IgD-negative memory B cell (primary cell): Measurements from ENCODE around the gene NDUFB8. TPM values are rescaled to one million over a fixed set of nuclear protein-coding genes. Genes with fewer than 3 reads are reported as not detected.

ENCODE experiments used
- H3K27ac Mint-ChIP-seq, 3 donors: one replicate each; pipeline ENCODE4 v1.8.0; 2020 to 2022; ENCODE audit warnings: mild to moderate bottlenecking in 3 of 3, mixed read lengths in 3 of 3, moderate library complexity in 1 of 3
- H3K27me3 Mint-ChIP-seq: one replicate; pipeline ENCODE4 v1.8.0; 2021; ENCODE audit warnings: mixed read lengths
- H3K36me3 Mint-ChIP-seq: one replicate; pipeline ENCODE4 v1.8.0; 2020; ENCODE audit warnings: mild to moderate bottlenecking, mixed read lengths
- H3K4me1 Mint-ChIP-seq, 3 donors: one replicate each; pipeline ENCODE4 v1.8.0; 2020 to 2022; ENCODE audit warnings: mixed read lengths in 3 of 3, mild to moderate bottlenecking in 1 of 3
- H3K4me3 Mint-ChIP-seq, 4 donors: one replicate each; pipeline ENCODE4 v1.8.0; 2020 to 2022; ENCODE audit warnings: mild to moderate bottlenecking in 4 of 4, mixed read lengths in 4 of 4, moderate library complexity in 3 of 4
- H3K9me3 Mint-ChIP-seq, 3 donors: one replicate each; pipeline ENCODE4 v1.8.0; 2020 to 2021; ENCODE audit warnings: mixed read lengths in 3 of 3, mild to moderate bottlenecking in 1 of 3
- polyA plus RNA-seq: library from polyadenylated mRNA; unstranded; fragments of 300-500 nt; fragmentation: Illumina TruSeq; gene quantifications from one replicate; pipeline ENCODE4 v1.2.3, GENCODE V29; 2021

The NDUFB8 gene
- polyA plus RNA-seq, 1 donor from 2014 or later = 353 TPM

DNA sequence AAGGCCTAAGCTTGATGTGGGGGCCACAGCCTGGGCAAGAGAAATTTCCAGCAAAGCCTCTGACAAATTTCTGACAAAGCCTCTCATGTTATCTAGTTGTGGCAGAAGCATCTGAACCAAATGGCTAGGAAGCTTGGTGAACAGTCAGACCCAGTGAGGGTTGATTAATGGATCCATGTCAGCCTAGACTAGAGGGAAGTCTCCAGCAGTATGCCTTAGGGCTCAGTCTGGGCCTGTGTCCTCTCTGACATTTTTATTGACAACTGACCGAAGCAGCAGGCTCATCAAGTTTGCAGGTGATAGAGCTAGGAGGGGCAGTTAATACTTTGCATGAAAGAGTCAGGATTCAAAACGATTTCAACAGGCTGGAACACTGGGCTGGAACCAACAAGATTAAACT lies 31.3 kb upstream of the NDUFB8 start:
- peak overlapping the region in 1 of 3 donors; percentile 83 for H3K27ac Mint-ChIP-seq
- peaks cover 0 to 2% (median 0%) of the 10 kb centered on the region in 3 donors for H3K9me3 Mint-ChIP-seq
- H3K4me3 Mint-ChIP-seq = peak overlapping the region in 1 of 4 donors; percentile 56
- H3K4me1 Mint-ChIP-seq = peaks cover 0 to 11% (median 6%) of the 10 kb centered on the region in 3 donors
- H3K27me3 Mint-ChIP-seq = peaks cover 23% of the 10 kb centered on the region
- peaks cover 4% of the 10 kb centered on the region for H3K36me3 Mint-ChIP-seq

DNA sequence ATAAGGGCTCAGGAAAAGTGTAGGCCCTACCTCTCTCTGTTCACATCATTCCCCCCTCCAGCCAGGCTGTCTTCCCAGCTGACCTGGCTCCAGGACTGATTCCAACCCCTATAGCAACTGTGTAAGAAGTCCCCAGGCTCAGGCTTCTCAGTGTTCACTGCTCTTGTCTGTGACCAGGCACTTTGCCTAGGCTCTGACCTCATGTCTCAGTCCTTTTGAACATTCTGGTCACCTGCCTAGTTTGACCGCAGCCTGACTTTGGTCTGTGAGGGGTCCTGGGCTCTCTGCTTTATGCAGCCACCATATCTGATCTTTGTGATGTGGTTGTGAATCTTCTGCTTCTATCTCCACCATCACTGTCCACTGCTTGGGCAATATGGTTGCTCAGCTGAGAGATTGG lies 30.6 kb upstream of the NDUFB8 start:
- Mint-ChIP-seq H3K27ac (no peak overlapping the region), H3K4me3 (no peak overlapping the region), H3K9me3 (peaks cover 0 to 2% (median 0%) of the 10 kb centered on the region in 3 donors)

DNA sequence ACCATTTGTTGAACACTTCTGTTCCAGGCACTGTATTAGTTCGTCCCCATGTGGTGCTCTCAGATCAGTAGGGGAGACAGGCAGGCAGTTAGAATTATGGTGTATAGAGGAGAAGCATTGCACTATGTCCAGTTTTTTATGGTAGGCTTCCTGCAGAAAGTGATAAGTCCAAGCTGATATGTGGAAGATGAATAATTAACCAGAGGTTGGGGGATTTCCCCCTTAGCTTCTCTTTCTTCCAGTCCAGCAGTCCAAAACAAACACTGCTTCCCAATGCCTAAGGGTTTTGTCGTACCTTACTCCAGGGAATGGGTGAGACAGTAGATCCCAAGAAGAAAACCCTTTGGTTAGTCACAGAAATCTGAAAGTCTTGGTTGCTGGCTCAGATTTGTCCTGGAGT lies 25.2 kb upstream of the NDUFB8 start:
- no peaks in the 10 kb centered on the region for H3K27me3 Mint-ChIP-seq
- peaks cover 3% of the 10 kb centered on the region for H3K36me3 Mint-ChIP-seq
- H3K9me3 Mint-ChIP-seq = no peaks in the 10 kb centered on the region
- no peak overlapping the region for H3K27ac Mint-ChIP-seq
- no peak overlapping the region for H3K4me3 Mint-ChIP-seq
- peaks cover 9 to 17% (median 12%) of the 10 kb centered on the region in 3 donors for H3K4me1 Mint-ChIP-seq

More for the DNA sequence above, 30.6 kb upstream of the NDUFB8 start:
- Mint-ChIP-seq H3K4me1 (peaks cover 0 to 11% (median 6%) of the 10 kb centered on the region in 3 donors), H3K36me3 (peaks cover 4% of the 10 kb centered on the region), H3K27me3 (peaks cover 18% of the 10 kb centered on the region)

DNA sequence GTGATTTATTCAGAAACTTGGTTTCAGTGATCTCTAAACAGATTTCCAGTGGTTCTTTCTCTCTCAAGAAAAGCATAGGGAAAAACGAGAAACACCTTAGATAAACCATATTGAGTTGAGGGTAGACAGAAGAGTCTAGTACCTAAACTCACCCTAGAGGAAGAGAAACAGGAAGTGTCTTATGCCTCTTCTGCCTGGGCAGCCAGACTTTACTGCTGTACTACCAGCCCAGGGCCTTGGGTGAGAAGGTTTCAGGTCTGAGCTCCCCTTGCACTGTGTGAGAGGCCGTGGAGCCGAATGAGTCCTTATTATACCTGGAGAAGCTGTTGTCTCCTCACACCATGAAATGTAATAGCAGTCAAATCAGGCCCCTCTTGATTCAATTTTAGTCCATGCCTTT lies 24.3 kb upstream of the NDUFB8 start:
- Mint-ChIP-seq H3K27me3 (no peaks in the 10 kb centered on the region), H3K4me3 (no peak overlapping the region)

DNA sequence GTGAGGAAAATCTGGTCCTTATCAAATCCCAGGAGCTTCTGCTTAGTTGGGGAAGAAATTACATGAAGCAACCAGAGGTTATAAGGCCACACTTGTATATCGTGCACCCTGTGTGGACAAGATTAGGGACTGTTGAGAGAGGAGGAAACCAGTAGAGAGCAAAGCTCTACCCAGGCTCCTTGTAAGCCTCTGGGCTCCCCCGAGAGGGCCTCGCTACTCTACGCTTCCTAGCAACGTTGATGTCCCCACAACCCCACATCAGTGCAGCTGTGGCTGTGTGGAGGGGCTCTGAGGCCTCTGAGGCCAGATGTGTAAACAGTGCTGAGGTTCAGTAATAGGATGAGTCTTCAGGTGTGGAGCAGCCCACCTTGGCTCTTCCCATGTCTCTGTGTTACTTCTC lies 22.1 kb upstream of the NDUFB8 start:
- Mint-ChIP-seq H3K4me3 (no peak overlapping the region), H3K27me3 (no peaks in the 10 kb centered on the region), H3K4me1 (peaks cover 9 to 17% (median 14%) of the 10 kb centered on the region in 3 donors), H3K36me3 (peaks cover 4% of the 10 kb centered on the region), H3K27ac (no peak overlapping the region), H3K9me3 (no peaks in the 10 kb centered on the region)

More for the DNA sequence above, 24.3 kb upstream of the NDUFB8 start:
- peaks cover 6% of the 10 kb centered on the region for H3K36me3 Mint-ChIP-seq
- H3K9me3 Mint-ChIP-seq = no peaks in the 10 kb centered on the region
- peaks cover 9 to 17% (median 14%) of the 10 kb centered on the region in 3 donors for H3K4me1 Mint-ChIP-seq
- H3K27ac Mint-ChIP-seq = peak overlapping the region in 1 of 3 donors; percentile 37

DNA sequence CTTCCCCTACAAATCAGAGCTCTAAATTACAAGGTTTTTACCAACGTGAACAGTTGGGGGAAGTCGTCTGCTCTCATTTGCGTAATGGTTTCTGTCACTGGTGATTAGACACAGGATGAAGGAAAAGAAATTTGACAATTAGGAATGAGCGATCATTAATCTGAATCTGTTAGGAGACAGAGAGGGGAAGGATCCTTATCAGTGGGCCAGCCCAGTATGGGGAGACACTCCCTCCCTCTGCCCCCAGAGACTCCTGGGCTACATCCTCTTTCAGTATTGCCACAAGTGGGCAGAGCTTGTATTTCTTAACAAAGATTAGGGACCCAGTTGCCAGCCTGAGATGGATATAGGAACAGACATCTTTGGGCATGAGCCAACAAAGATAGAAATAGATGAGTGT lies 21.5 kb upstream of the NDUFB8 start:
- Mint-ChIP-seq H3K27me3 (no peaks in the 10 kb centered on the region), H3K36me3 (peaks cover 4% of the 10 kb centered on the region), H3K4me3 (no peak overlapping the region), H3K4me1 (peaks cover 9 to 17% (median 16%) of the 10 kb centered on the region in 3 donors), H3K27ac (peak overlapping the region in 1 of 3 donors; percentile 75), H3K9me3 (no peaks in the 10 kb centered on the region)

DNA sequence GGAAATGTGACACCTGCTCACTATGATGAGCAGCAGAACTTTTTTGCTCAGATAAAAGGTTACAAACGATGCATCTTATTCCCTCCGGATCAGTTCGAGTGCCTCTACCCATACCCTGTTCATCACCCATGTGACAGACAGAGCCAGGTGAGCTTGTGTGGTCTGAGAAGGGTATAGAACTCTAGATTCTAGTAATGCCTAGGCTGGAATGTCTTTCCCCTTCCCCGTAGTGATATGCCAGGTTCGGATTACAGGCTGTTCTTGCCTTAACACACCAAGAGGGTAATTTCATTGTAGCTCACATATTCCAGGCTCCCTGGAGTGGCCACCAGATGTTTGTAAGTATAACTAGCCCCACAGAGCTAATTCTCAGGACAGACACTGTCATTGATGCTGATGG lies 15.3 kb upstream of the NDUFB8 start:
- Mint-ChIP-seq H3K36me3 (peaks cover 7% of the 10 kb centered on the region), H3K4me3 (no peak overlapping the region), H3K4me1 (peaks cover 1 to 8% (median 3%) of the 10 kb centered on the region in 3 donors), H3K27me3 (no peaks in the 10 kb centered on the region), H3K27ac (no peak overlapping the region), H3K9me3 (no peaks in the 10 kb centered on the region)

DNA sequence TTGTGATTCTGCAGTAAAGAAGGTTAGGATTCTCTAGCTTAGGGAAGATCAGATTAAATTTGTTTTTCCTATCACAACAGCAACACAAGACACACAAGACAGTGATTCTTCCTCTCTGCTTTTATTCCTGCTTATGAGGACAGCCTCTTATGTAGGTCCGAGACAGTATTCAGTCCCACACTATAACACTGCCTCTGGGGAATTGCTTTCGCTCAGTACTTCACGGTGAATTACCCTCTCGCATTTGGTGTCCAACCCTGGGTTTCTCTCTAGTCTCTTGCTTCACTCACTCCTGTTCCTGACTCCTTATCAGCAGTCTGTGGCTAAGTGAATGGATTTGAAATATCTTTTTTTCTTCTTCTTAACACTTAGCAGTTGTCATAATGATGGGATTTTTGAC lies 7.8 kb upstream of the NDUFB8 start:
- peaks cover 2% of the 10 kb centered on the region for H3K36me3 Mint-ChIP-seq
- H3K27me3 Mint-ChIP-seq = no peaks in the 10 kb centered on the region
- H3K4me1 Mint-ChIP-seq = peaks cover 20 to 28% (median 23%) of the 10 kb centered on the region in 3 donors
- no peaks in the 10 kb centered on the region for H3K9me3 Mint-ChIP-seq
- peak overlapping the region in 2 of 4 donors; percentile 1 to 51 for H3K4me3 Mint-ChIP-seq
- no peak overlapping the region for H3K27ac Mint-ChIP-seq

DNA sequence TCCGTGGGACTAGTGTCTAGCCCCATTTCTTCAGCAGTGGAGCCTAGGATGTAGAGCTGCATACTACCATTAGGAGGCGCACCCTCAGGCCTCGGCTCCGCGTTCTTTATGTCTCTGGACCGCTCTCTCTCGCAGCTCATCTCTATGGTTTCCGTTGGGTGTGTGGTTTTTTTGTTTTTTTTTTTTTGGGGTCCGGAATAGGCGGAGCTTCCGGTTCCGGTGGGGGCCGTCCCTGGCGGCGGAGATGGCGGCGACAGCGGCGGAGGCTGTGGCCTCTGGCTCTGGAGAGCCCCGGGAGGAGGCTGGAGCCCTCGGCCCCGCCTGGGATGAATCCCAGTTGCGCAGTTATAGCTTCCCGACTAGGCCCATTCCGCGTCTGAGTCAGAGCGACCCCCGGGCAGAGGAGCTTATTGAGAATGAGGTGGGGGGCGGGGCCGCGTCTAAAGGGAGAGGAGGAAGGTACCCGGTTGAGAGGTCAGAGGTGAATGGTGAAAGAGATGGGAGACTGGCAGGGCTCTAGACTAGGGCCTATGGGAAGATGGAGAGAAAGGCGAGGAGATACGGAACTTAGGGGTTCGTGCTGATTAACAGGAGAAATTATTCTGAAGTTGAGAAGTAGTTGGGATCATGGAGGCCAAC lies 6.2 kb upstream of the NDUFB8 start, which contains the start of gene HIF1AN:
HIF1AN (plus strand) TSS at position 229 of the 639 bp plus-strand sequence; CDS start at position 245, 16 bp downstream.
- Mint-ChIP-seq H3K4me1 (peaks cover 17 to 31% (median 25%) of the 10 kb centered on the region in 3 donors), H3K27me3 (no peaks in the 10 kb centered on the region), H3K36me3 (no peaks in the 10 kb centered on the region), H3K4me3 (no peak within 1 kb of the TSS), H3K9me3 (no peaks in the 10 kb centered on the region), H3K27ac (peak within 1 kb of the TSS in 1 of 3 donors; percentile 28)

DNA sequence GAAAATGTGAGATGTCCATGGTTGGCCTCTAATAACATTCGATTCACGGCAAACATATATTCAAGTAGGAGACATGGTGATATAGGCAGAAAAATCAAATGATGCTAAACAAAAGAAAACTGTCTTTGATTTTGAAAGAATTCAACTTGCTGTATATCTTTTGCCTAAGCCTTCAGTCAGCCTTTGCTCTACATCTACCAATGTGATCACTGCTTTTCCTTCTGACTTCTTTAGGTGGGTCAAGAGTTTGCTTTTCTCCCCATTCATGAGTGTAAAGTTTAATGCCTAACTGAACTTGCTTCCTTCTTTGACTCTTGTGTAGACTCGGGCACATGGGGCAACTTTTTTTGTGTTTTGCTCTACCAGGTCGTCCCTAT lies 5.7 kb upstream of the NDUFB8 start:
- no peaks in the 10 kb centered on the region for H3K27me3 Mint-ChIP-seq
- no peaks in the 10 kb centered on the region for H3K9me3 Mint-ChIP-seq
- H3K36me3 Mint-ChIP-seq = no peaks in the 10 kb centered on the region
- H3K27ac Mint-ChIP-seq = no peak overlapping the region
- H3K4me1 Mint-ChIP-seq = peaks cover 18 to 30% (median 27%) of the 10 kb centered on the region in 3 donors
- H3K4me3 Mint-ChIP-seq = no peak overlapping the region

DNA sequence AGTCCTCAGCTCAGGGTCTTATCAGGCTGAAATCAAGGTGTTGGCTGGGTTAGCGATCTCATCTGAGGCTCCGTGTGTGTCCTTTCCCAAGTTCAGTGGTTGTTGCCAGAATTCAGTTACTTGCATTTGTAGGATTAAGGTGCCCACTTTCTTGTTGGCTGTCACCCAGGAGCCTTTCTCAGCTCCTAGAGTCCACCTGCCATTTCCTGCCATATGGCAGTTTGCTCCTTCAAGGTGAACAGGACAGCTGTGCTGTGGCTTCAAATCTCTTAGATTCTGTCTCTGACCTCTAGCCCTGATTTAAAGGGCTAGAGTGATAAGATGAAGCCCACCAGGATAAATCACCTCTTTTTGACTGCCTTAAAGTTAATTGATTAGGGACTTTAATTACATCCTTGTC lies 5.1 kb upstream of the NDUFB8 start:
- Mint-ChIP-seq H3K27me3 (no peaks in the 10 kb centered on the region), H3K4me3 (no peak overlapping the region), H3K4me1 (peaks cover 24 to 32% (median 32%) of the 10 kb centered on the region in 3 donors), H3K36me3 (no peaks in the 10 kb centered on the region), H3K27ac (peak overlapping the region in 1 of 3 donors; percentile 28), H3K9me3 (no peaks in the 10 kb centered on the region)

DNA sequence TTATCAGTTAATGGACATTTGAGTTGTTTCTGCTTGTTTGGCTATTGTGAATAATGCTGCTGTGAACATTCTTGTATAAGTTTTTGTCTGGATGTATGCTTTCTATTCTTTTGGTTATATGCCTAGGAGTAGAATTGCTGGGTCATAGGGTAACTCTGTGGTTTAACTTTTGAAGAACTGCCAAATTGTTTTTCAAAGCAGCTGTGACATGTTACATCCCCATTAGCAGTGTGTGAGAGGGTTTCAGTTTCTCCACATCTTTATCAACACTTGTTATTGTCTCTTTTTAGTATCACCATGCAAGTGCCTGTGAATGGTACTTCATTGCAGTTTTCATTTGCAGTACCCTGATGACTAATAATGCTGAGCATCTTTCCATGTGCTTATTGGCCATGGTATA lies 2.1 kb upstream of the NDUFB8 start:
- Mint-ChIP-seq H3K36me3 (no peaks in the 10 kb centered on the region), H3K4me3 (peak overlapping the region in 2 of 4 donors; percentile 1 to 70), H3K9me3 (no peaks in the 10 kb centered on the region), H3K4me1 (peaks cover 19 to 27% (median 27%) of the 10 kb centered on the region in 3 donors), H3K27ac (no peak overlapping the region), H3K27me3 (no peaks in the 10 kb centered on the region)

DNA sequence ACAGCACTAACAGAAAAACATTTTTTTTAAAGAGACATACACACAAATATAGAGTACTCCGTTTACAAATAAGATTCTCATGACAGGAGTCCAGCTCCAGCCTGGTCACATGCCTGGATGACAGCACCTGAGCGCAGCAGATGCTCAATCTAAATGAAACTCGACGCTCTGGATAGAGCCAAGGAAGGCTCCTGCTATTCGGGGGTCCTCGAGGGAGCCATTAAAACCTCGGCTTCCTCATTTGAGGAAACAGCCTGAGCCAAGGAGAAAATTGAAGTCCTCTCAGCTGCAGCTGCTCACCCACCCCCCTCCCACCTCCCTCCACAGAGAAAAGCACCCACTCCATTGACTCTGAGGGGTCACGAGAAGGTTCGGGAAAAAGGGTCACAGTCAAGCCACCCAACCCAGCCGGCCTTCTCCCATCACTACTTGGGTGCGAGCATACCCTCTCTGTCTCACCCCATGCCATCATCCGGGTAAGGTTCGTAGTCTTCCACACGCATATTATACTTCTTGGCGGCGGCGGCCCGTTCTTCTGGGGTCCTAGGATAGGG lies 673 bp downstream of the NDUFB8 start:
- Mint-ChIP-seq H3K9me3 (no peaks in the 10 kb centered on the region), H3K4me1 (peaks cover 19 to 24% (median 19%) of the 10 kb centered on the region in 3 donors), H3K4me3 (peak overlapping the region; percentile 96 to 100 (median 100)), H3K36me3 (no peaks in the 10 kb centered on the region), H3K27me3 (no peaks in the 10 kb centered on the region), H3K27ac (peak overlapping the region; percentile 69 to 98 (median 97))

DNA sequence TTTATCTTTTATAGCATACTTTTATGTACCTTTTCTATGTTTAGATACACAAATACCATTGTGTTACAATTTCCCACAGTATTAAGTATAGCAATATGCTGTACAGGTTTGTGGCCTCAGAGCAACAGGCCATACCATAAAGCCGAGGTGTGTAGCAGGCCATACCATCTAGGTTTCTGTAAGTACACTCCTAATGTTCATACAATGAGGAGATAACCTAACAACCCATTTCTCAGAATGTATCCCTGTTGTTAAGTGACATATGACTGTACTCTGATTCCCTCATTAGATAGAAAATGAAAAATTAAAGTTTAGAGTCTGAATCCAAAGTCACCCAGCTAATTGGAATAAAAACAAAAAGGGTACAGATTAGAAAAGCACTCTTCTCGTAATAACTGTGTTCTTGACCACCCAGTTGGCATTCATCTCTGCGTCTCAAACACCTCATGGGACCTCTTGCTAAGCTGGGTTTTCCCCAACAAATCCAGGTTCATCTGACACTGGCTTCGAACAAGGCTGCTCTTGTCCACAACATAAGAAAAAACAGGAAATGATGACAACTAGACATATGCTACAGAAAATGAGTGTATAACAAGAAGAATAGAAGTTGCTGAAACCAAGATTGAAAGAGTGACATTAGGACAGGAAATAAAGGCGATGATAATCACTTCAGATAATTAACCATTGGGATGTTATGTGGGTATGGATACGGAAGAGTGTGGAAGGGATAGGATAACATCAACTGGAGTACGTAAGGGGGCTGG lies 1.4 kb downstream of the NDUFB8 start:
- peaks cover 19 to 24% (median 19%) of the 10 kb centered on the region in 3 donors for H3K4me1 Mint-ChIP-seq
- no peaks in the 10 kb centered on the region for H3K9me3 Mint-ChIP-seq
- H3K27me3 Mint-ChIP-seq = no peaks in the 10 kb centered on the region
- H3K36me3 Mint-ChIP-seq = no peaks in the 10 kb centered on the region
- peak overlapping the region; percentile 69 to 98 (median 97) for H3K27ac Mint-ChIP-seq
- H3K4me3 Mint-ChIP-seq = peak overlapping the region; percentile 96 to 100 (median 100)

DNA sequence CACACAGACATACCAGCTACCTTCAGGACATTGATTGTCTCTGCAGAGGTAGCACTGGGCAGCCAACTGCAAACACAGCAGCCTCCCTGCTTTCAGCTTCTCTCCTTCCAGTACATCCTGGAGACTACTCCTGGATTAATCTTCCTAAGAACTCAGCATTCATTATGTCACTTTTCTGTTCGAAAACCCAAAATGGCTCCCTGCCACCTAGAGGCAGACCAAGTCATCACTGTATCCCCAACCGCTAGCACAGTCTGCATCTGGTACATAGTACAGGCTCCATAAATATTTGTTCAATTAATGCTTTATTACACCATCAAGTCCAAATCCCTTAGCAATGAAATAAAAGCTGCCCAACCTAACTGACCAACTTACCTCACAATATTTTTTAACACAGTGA lies 5.0 kb downstream of the NDUFB8 start:
- Mint-ChIP-seq H3K4me3 (no peak overlapping the region), H3K27ac (peak overlapping the region in 1 of 3 donors; percentile 53), H3K27me3 (peaks cover 6% of the 10 kb centered on the region), H3K4me1 (peaks cover 10 to 14% (median 10%) of the 10 kb centered on the region in 3 donors), H3K36me3 (no peaks in the 10 kb centered on the region), H3K9me3 (no peaks in the 10 kb centered on the region)
